ENCODE measurements around the gene HIVEP1. TPM values are rescaled to one million over a fixed set of nuclear protein-coding genes. Genes with fewer than 3 reads are reported as not detected.
"Not testable (repeated sequence)": the region's sequence is repeated elsewhere in the genome, so short reads cannot be mapped to it uniquely, and the experiment has no call there.

HIVEP1 gene
- polyA plus RNA-seq, 3 donors, result 3.8 to 13.9 (median 5.5) TPM

GRCh38 chr6:12101048-12101447 is 88.9 kb downstream of the HIVEP1 start:
- H3K27ac ChIP-seq (ENCODE audit: low read depth, low read length), result no peak overlapping the region

GRCh38 chr6:12101653-12102312 is 89.7 kb downstream of the HIVEP1 start:
- H3K27ac ChIP-seq (ENCODE audit: low read depth, low read length), result no peak overlapping the region

- no peak overlapping the region for H3K27ac ChIP-seq (ENCODE audit: low read depth, low read length)
- WGBS, 3 donors, result 92 to 99% (median 98%) methylated on average over 2 of the region's 2 CpGs
Measured at GRCh38 chr6:12102350-12102749, 90.2 kb downstream of the HIVEP1 start.

GRCh38 chr6:12103158-12103557 is 91.0 kb downstream of the HIVEP1 start:
- no peak overlapping the region for H3K27ac ChIP-seq (ENCODE audit: low read depth, low read length)
- WGBS, 3 donors, result 83 to 98% (median 97%) methylated on average over 3 of the region's 3 CpGs

DNA sequence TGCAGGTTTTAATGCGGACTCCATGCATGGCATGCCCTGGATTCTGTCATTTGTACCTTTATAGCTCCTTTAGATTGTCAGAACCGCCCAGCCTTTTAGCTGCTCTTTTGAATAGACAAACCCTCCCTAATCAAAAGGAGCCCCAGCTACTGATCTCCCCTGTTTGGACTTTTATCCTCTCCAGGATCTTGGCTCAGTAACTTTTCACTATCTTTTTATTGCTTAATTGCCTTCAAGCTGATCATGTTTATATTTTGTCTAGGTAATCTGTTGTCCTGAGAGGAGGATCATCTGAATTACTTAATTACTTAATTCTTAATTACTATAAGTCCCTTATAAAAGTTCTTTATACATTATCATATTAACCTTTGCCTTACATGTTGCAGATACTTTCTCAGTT is 93.2 kb downstream of the HIVEP1 start:
- no peak overlapping the region for H3K27ac ChIP-seq (ENCODE audit: low read depth, low read length)
- 91 to 95% (median 94%) methylated on average over 2 of the region's 2 CpGs for WGBS, 3 donors

DNA sequence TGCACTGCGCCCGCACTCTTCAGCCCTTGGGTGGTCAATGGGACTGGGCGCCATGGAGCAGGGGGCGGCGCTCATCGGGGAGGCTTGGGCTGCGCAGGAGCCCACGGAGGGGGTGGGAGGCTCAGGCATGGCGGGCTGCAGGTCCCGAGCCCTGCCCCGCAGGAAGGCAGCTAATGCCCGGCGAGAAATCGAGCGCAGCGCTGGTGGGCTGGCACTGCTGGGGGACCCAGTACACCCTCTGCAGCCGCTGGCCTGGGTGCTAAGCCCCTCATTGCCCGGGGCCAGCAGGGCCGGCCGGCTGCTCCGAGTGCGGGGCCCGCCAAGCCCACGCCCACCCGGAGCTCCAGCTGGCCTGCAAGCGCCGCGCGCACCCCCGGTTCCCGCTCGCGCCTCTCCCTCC is 96.3 kb downstream of the HIVEP1 start:
- 95 to 97% (median 95%) methylated on average over 23 to 33 of the region's 33 CpGs for WGBS, 3 donors
- H3K27ac ChIP-seq (ENCODE audit: low read depth, low read length), result not testable (repeated sequence)

GRCh38 chr6:12110523-12111362 is 98.6 kb downstream of the HIVEP1 start:
- WGBS, 3 donors, result 83 to 90% (median 84%) methylated on average over 5 of the region's 5 CpGs
- H3K27ac ChIP-seq (ENCODE audit: low read depth, low read length), result no peak overlapping the region

DNA sequence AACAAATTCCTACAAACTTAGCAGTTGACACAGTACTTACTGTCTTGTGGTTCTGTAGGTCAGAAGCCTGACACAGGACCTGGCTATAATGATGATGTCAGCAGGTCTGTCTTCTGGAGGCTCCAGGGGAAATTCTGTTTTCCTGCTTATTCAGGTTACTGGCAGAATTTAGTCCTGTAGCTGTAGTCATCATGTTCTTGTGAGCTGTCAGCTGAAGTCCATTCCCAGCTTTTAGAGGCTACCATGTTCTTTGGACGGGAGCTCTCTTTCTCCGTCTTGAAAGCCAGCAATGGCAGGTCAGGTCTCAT is 99.2 kb downstream of the HIVEP1 start:
- 91 to 97% (median 94%) methylated on average over 2 of the region's 2 CpGs for WGBS, 3 donors
- H3K27ac ChIP-seq (ENCODE audit: low read depth, low read length), result no peak overlapping the region

GRCh38 chr6:12112540-12113189 is 100.6 kb downstream of the HIVEP1 start:
- WGBS, 3 donors, result 91 to 94% (median 92%) methylated on average over 9 of the region's 9 CpGs
- H3K27ac ChIP-seq (ENCODE audit: low read depth, low read length), result no peak overlapping the region

DNA sequence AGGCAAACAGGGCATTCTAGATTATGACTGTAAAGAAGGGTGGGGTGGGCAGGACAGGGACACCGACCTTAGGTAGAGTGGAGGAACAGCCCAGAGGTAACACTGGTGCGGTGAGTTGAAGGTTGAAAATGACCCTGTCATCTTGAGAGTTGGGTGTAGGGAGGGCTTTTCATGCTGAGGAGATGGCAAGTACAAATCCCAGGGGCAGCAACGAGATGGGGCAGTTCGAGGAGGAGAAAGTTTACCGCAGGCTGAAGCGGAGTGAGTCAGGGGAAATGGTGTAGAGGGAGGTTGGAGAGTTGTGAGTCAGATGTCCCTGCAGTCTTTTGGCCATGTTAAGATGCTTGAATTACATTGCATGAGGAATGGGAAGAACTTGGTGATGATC is 101.1 kb downstream of the HIVEP1 start:
- 93 to 97% (median 95%) methylated on average over 6 of the region's 6 CpGs for WGBS, 3 donors

DNA sequence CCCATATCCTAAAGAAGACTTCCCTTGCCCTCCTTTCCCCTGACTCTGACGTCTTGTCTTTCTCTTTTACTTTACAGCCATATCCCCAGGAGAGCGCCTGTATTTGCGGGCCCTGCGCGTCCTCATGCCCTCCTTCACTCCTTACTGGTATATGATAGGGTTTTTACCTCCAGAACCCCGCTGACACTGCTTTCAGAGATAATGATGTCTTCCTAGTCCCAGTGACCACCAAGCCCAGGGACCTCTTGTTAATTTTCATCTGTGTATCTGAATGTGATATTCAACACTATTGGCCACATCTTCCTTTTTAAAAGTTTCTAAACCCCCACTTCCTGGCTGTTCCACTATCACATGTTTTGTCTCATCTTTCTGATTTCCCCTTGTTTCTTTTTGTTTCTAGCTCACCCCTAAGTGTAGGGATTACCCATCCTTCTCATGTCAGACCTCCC is 102.0 kb downstream of the HIVEP1 start:
- WGBS, 3 donors, result 93 to 96% (median 94%) methylated on average over 6 of the region's 6 CpGs
- no peak overlapping the region for H3K27ac ChIP-seq (ENCODE audit: low read depth, low read length)

More for the DNA sequence above, 101.1 kb downstream of the HIVEP1 start:
- H3K27ac ChIP-seq (ENCODE audit: low read depth, low read length), result no peak overlapping the region

GRCh38 chr6:12115001-12115400 is 102.9 kb downstream of the HIVEP1 start:
- WGBS, 3 donors, result 71 to 81% (median 73%) methylated on average over 1 of the region's 1 CpG
- no peak overlapping the region for H3K27ac ChIP-seq (ENCODE audit: low read depth, low read length)

GRCh38 chr6:12115492-12115891 is 103.4 kb downstream of the HIVEP1 start:
- WGBS, 3 donors, result 94 to 99% (median 97%) methylated on average over 4 of the region's 4 CpGs
- no peak overlapping the region for H3K27ac ChIP-seq (ENCODE audit: low read depth, low read length)

DNA sequence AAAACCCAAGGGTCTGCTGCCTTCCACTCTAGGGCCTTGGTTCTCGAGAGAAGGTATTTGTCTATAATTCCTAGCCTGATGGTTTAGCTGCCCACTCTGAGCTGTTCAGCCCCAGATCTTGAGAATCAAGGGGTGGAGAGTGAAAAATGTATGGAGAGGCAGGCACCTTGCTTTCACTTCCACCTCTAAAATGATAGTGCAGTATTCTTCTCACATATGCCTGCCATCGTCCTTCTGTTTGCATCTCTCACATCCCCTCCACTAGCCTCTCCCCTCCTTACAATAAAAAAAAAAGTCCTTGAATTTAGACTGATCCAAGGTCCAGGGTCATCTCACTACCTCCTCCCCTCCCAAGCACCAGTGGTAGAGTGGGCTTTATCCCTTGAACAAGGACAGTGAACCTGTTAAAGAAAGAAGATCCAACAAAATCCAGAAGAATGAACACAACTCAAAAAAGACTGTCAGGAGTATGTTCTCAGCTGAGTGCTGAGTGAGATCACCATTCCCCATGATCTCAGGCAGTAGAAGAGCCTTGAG is 104.2 kb downstream of the HIVEP1 start:
- no peak overlapping the region for H3K27ac ChIP-seq (ENCODE audit: low read depth, low read length)
- WGBS, 3 donors, result 91 to 95% (median 94%) methylated on average over 2 of the region's 2 CpGs

DNA sequence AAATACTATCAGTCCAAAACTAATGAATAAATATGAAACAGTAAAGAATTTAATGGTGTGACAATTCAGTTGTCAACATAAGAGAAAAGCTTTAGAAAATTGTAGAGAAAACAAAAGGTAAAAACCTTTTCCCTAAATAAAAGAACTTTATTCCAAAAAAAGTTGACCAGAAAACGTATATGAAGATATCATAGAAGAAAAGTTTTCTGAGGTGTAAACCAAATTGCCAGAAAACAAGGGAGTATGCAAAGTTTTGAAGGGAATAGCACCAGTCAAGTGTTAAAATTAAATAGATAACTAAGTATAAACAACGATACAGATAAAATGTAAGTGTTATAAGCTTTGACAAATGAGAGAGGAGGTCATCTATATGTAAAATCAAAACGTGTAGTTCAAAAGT is 104.9 kb downstream of the HIVEP1 start:
- WGBS, 3 donors, result 82 to 96% (median 93%) methylated on average over 3 of the region's 3 CpGs
- H3K27ac ChIP-seq (ENCODE audit: low read depth, low read length), result no peak overlapping the region

GRCh38 chr6:12118607-12119006 is 106.5 kb downstream of the HIVEP1 start:
- H3K27ac ChIP-seq (ENCODE audit: low read depth, low read length), result no peak overlapping the region

GRCh38 chr6:12119085-12119588 is 107.0 kb downstream of the HIVEP1 start:
- 27 to 72% (median 63%) methylated on average over 2 of the region's 2 CpGs for WGBS, 3 donors
- no peak overlapping the region for H3K27ac ChIP-seq (ENCODE audit: low read depth, low read length)

DNA sequence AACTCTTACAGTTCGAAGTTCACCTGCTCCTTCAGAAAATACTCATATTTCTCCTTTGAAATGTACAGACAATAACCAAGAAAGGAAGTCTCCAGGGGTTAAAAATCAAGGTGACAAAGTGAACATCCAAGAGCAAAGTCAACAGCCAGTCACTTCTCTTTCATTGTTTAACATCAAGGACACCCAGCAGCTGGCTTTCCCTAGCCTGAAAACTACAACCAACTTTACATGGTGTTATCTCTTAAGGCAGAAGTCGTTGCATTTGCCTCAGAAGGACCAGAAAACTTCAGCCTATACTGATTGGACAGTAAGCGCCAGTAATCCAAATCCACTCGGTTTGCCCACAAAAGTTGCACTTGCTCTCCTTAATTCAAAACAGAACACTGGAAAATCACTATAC is 113.3 kb downstream of the HIVEP1 start:
- WGBS, 3 donors, result 76 to 89% (median 88%) methylated on average over 4 of the region's 4 CpGs
- no peak overlapping the region for H3K27ac ChIP-seq (ENCODE audit: low read depth, low read length)

GRCh38 chr6:12126051-12126450 is 113.9 kb downstream of the HIVEP1 start:
- 92 to 93% (median 92%) methylated on average over 1 of the region's 1 CpG for WGBS, 3 donors
- no peak overlapping the region for H3K27ac ChIP-seq (ENCODE audit: low read depth, low read length)
